Panc1 (cell line): Measurements from ENCODE around the gene CCNK. TPM values are rescaled to one million over a fixed set of nuclear protein-coding genes. Genes with fewer than 3 reads are reported as not detected.

Experiments used
- ATAC-seq: fragments of 200-7000 bp; cut with Tn5 transposase; 2 replicates; pipeline ENCODE4 v1.9.1; 2020; ENCODE audit warnings: mild to moderate bottlenecking, moderate library complexity
- BruUV-seq: library from RNA; stranded (reverse); fragments of 400-500 nt; replicated peaks from 2 replicates; lab custom pipeline; 2021; lab: Mats Ljungman, UMichigan
- CTCF ChIA-PET: fragments of 300-600 bp; sonication (Branson Sonifier 250); formaldehyde crosslinking; loops from one replicate; lab custom pipeline; 2022; ENCODE audit warnings: antibody characterized with exemption; lab: Charles Lee
- POLR2A ChIA-PET: fragments of 300-600 bp; sonication (Branson Sonifier 250); formaldehyde crosslinking; loops from one replicate; lab custom pipeline; 2022; ENCODE audit warnings: antibody characterized with exemption; lab: Charles Lee
- DNase-seq: peaks from one replicate; pipeline ENCODE4 v3.0.0-alpha.2; 2010; ENCODE audit warnings: low read depth, low spot score
- H3K27ac ChIP-seq: 2 replicates; pipeline ENCODE4 v1.5.1; 2011; ENCODE audit warnings: mild to moderate bottlenecking, low read length, inconsistent platforms
- H3K27me3 ChIP-seq: fragments of 200-500 bp; sonication (Bioruptor generic); 2 replicates; pipeline ENCODE4 v1.6.0; 2014; ENCODE audit warnings: low read length, inconsistent platforms; ENCODE audit not compliant: control insufficient read depth, insufficient read depth
- H3K36me3 ChIP-seq: fragments of 200-500 bp; sonication (Bioruptor generic); 2 replicates; pipeline ENCODE4 v1.5.1; 2014; ENCODE audit warnings: inconsistent platforms, mild to moderate bottlenecking, low read length, moderate library complexity; ENCODE audit not compliant: control insufficient read depth, insufficient read depth
- H3K4me1 ChIP-seq: 2 replicates; pipeline ENCODE4 v1.5.1; 2011; ENCODE audit warnings: inconsistent platforms, mild to moderate bottlenecking, low read length, moderate library complexity; ENCODE audit not compliant: control insufficient read depth, insufficient read depth
- H3K4me3 ChIP-seq, 2 experiments: 2 replicates each; pipeline ENCODE4 v1.5.1; 2011 to 2012; ENCODE audit warnings: low read depth in 2 of 2, low read length in 2 of 2, mild to moderate bottlenecking in 2 of 2, inconsistent platforms in 1 of 2, moderate library complexity in 1 of 2
- H3K9me3 ChIP-seq: fragments of 200-500 bp; sonication (Bioruptor generic); 2 replicates; pipeline ENCODE4 v1.5.1; 2014; ENCODE audit warnings: low read depth, mild to moderate bottlenecking, inconsistent platforms, low read length, moderate library complexity; ENCODE audit not compliant: control insufficient read depth, insufficient read depth
- CTCF ChIP-seq: fragments of 450-650 bp; IDR thresholded peaks from 2 replicates; pipeline ENCODE4 v1.5.1; 2017; ENCODE audit warnings: mild to moderate bottlenecking
- POLR2AphosphoS5 ChIP-seq: IDR thresholded peaks from 2 replicates; pipeline ENCODE4 v1.6.1; 2012; ENCODE audit warnings: mild to moderate bottlenecking, low read depth, low read length, moderate library complexity
- SIN3A ChIP-seq: IDR thresholded peaks from 2 replicates; pipeline ENCODE4 v1.6.1; 2012; ENCODE audit warnings: low read depth, mild to moderate bottlenecking, low read length, moderate library complexity, borderline replicate concordance; ENCODE audit not compliant: insufficient read depth
- TCF7L2 ChIP-seq: IDR thresholded peaks from 2 replicates; pipeline ENCODE4 v1.6.1; 2011; ENCODE audit warnings: mild to moderate bottlenecking, low read depth, low read length, inconsistent platforms
- in situ Hi-C: cut with HindIII; loops from 2 replicates; pipeline ENCODE4 v1.10.0; 2016; ENCODE audit warnings: low sequenced_read_pairs, low pct_unique_long_range_greater_than_20kb
- intact Hi-C: fragments of 100-400 bp; cut with micrococcal nuclease; formaldehyde crosslinking; loops from one replicate; pipeline ENCODE4 v1.10.0; 2022; ENCODE audit not compliant: unreplicated experiment
- total RNA-seq: library from RNA; stranded (reverse); gene quantifications from one replicate; pipeline ENCODE4 v1.2.1, GENCODE V29; 2021; ENCODE audit not compliant: unreplicated experiment
- TF ChIP-seq, protein P1 (sequence below), 2 experiments: IDR thresholded peaks; 2 replicates each; pipeline ENCODE4 v1.6.1; 2011 to 2012; ENCODE audit warnings: low read depth in 2 of 2, control low read depth in 1 of 2, low read length in 1 of 2, mild to moderate bottlenecking in 1 of 2, moderate library complexity in 1 of 2; ENCODE audit not compliant: insufficient read depth in 1 of 2

CCNK gene
- total RNA-seq, 1 experiment from 2014 or later = 47.8 TPM

- CTCF ChIA-PET = no interaction called here
- POLR2A ChIA-PET = no interaction called here
- intact Hi-C loops (no loop called here), in situ Hi-C loops (no loop called here)
- DNase-seq (no peak), ATAC-seq (no peak)
- no peak overlapping the region for H3K27ac ChIP-seq
- no TSS peak for BruUV-seq
- H3K27me3 ChIP-seq = no peaks in the 10 kb centered on the region
- no peak for TF ChIP-seq CTCF
- TF ChIP-seq SIN3A = no peak
- TF ChIP-seq TCF7L2 = no peak
- TF ChIP-seq, protein P1, sequence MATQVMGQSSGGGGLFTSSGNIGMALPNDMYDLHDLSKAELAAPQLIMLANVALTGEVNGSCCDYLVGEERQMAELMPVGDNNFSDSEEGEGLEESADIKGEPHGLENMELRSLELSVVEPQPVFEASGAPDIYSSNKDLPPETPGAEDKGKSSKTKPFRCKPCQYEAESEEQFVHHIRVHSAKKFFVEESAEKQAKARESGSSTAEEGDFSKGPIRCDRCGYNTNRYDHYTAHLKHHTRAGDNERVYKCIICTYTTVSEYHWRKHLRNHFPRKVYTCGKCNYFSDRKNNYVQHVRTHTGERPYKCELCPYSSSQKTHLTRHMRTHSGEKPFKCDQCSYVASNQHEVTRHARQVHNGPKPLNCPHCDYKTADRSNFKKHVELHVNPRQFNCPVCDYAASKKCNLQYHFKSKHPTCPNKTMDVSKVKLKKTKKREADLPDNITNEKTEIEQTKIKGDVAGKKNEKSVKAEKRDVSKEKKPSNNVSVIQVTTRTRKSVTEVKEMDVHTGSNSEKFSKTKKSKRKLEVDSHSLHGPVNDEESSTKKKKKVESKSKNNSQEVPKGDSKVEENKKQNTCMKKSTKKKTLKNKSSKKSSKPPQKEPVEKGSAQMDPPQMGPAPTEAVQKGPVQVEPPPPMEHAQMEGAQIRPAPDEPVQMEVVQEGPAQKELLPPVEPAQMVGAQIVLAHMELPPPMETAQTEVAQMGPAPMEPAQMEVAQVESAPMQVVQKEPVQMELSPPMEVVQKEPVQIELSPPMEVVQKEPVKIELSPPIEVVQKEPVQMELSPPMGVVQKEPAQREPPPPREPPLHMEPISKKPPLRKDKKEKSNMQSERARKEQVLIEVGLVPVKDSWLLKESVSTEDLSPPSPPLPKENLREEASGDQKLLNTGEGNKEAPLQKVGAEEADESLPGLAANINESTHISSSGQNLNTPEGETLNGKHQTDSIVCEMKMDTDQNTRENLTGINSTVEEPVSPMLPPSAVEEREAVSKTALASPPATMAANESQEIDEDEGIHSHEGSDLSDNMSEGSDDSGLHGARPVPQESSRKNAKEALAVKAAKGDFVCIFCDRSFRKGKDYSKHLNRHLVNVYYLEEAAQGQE (IDR thresholded peaks at IDR 0.05; ENCODE audit: insufficient read depth in 1 of 2, low read depth in 2 of 2, low read length in 1 of 2) = no peak
- no peak for TF ChIP-seq POLR2AphosphoS5
- H3K9me3 ChIP-seq = no peaks in the 10 kb centered on the region
- H3K4me1 ChIP-seq = no peaks in the 10 kb centered on the region
- H3K36me3 ChIP-seq = peaks cover 5% of the 10 kb centered on the region; the same call in 1 of the 2 replicates
- no peak overlapping the region for H3K4me3 ChIP-seq
Observed at GRCh38 chr14:99461411-99462085, 19.7 kb upstream of the CCNK start.

- DNase-seq (no peak), ATAC-seq (no peak)
- POLR2A ChIA-PET = no interaction called here
- CTCF ChIA-PET = no interaction called here
- in situ Hi-C loops (no loop called here), intact Hi-C loops (no loop called here)
- no peaks in the 10 kb centered on the region for H3K9me3 ChIP-seq
- no peak overlapping the region for H3K4me3 ChIP-seq
- no peaks in the 10 kb centered on the region for H3K4me1 ChIP-seq
- peaks cover 5% of the 10 kb centered on the region; the same call in 1 of the 2 replicates for H3K36me3 ChIP-seq
- TF ChIP-seq CTCF (no peak), POLR2AphosphoS5 (no peak), TCF7L2 (no peak), SIN3A (no peak)
- TF ChIP-seq, protein P1 (IDR thresholded peaks at IDR 0.05; ENCODE audit: insufficient read depth in 1 of 2, low read depth in 2 of 2, low read length in 1 of 2) = no peak
- no peak overlapping the region for H3K27ac ChIP-seq
- no peaks in the 10 kb centered on the region for H3K27me3 ChIP-seq
- BruUV-seq = no TSS peak
Observed at GRCh38 chr14:99462210-99462609, 19.0 kb upstream of the CCNK start.
